HCT116 (cell line): ENCODE measurements around the gene RPL3. TPM values are rescaled to one million over a fixed set of nuclear protein-coding genes. Genes with fewer than 3 reads are reported as not detected.

Experiments
- ATAC-seq: fragments of 200-7000 bp; cut with Tn5 transposase; 2 replicates; pipeline ENCODE4 v1.9.1; 2020; ENCODE audit warnings: mild to moderate bottlenecking, moderate library complexity
- BruUV-seq: library from RNA; stranded (reverse); fragments of 400-500 nt; replicated peaks from 2 replicates; lab custom pipeline; 2021; lab: Mats Ljungman, UMichigan
- CTCF ChIA-PET: fragments of 300-600 bp; sonication (Branson Sonifier 250); formaldehyde crosslinking; loops from one replicate; lab custom pipeline; 2021; ENCODE audit warnings: antibody characterized with exemption; lab: Charles Lee
- POLR2A ChIA-PET: fragments of 300-600, 350-600 bp; sonication (Branson Sonifier 250); formaldehyde crosslinking; loops from one replicate; lab custom pipeline; 2021; ENCODE audit warnings: antibody characterized with exemption; lab: Charles Lee
- RAD21 ChIA-PET, 2 experiments: fragments of 300-600 bp; sonication (Branson Sonifier 250); formaldehyde crosslinking; loops; one replicate each; lab custom pipeline; 2023; ENCODE audit warnings: low total read pairs in 2 of 2; ENCODE audit not compliant: uncharacterized antibody in 2 of 2, unreplicated experiment in 2 of 2, low non-redundant PET in 1 of 2; lab: Charles Lee
- DNase-seq: peaks from one replicate; pipeline ENCODE4 v3.0.0-alpha.2; 2010; ENCODE audit warnings: low read depth, low spot score
- H2AFZ ChIP-seq: fragments of 200-600 bp; shearing (Covaris generic), sonication (generic); 2 replicates; pipeline ENCODE4 v1.6.1; 2017; ENCODE audit warnings: low read depth, mixed run types, mixed read lengths, antibody characterized with exemption, low read length; ENCODE audit not compliant: poor library complexity, severe bottlenecking
- H3K27ac ChIP-seq: 2 replicates; pipeline ENCODE4 v1.5.1; 2012; ENCODE audit warnings: low read depth, low read length
- H3K27me3 ChIP-seq: fragments of 200-600 bp; sonication (generic); 2 replicates; pipeline ENCODE4 v1.6.1; 2016; ENCODE audit warnings: mixed run types, low read length, mixed read lengths; ENCODE audit not compliant: insufficient read depth
- H3K36me3 ChIP-seq, 2 experiments: fragments of 200-500 bp in 1 of 2; fragments of 200-600 bp in 1 of 2; sonication (Bioruptor generic) in 1 of 2; sonication (generic) in 1 of 2; 2 replicates each; pipeline versions ENCODE4 v1.5.1 to v1.6.1; 2014 to 2016; ENCODE audit warnings: low read length in 2 of 2, inconsistent platforms in 1 of 2, mixed read lengths in 1 of 2, mixed run types in 1 of 2; ENCODE audit not compliant: insufficient read depth in 2 of 2, control insufficient read depth in 1 of 2
- H3K4me1 ChIP-seq, 2 experiments: fragments of 200-600 bp in 1 of 2; sonication (generic) in 1 of 2; 2 replicates each; pipeline versions ENCODE4 v1.5.1 to v1.6.1; 2012 to 2017; ENCODE audit warnings: low read length in 2 of 2, inconsistent platforms in 1 of 2, mild to moderate bottlenecking in 1 of 2, mixed read lengths in 1 of 2, mixed run types in 1 of 2, moderate library complexity in 1 of 2; ENCODE audit not compliant: insufficient read depth in 2 of 2, control insufficient read depth in 1 of 2
- H3K4me2 ChIP-seq: fragments of 200-600 bp; sonication (generic); 2 replicates; pipeline ENCODE4 v1.6.1; 2017; ENCODE audit warnings: mixed run types, low read length, mixed read lengths
- H3K4me3 ChIP-seq, 2 experiments: fragments of 200-600 bp in 1 of 2; sonication (generic) in 1 of 2; replicated peaks in 1 of 2; 2 replicates each; pipeline ENCODE4 v1.5.1; 2011 to 2016; ENCODE audit warnings: low read length in 2 of 2, control low read depth in 1 of 2, low read depth in 1 of 2, mild to moderate bottlenecking in 1 of 2, mixed read lengths in 1 of 2, mixed run types in 1 of 2
- H3K79me2 ChIP-seq: fragments of 200-600 bp; sonication (generic); 2 replicates; pipeline ENCODE4 v1.6.1; 2017; ENCODE audit warnings: mild to moderate bottlenecking, mixed run types, low read length, moderate library complexity, mixed read lengths; ENCODE audit not compliant: insufficient read depth
- H3K9ac ChIP-seq: fragments of 200-600 bp; sonication (generic); 2 replicates; pipeline ENCODE4 v1.6.1; 2016; ENCODE audit warnings: low read length, mixed read lengths
- H3K9me2 ChIP-seq: fragments of 200-600 bp; sonication (generic), shearing (Covaris generic); 2 replicates; pipeline ENCODE4 v1.6.1; 2017; ENCODE audit warnings: mixed run types, mild to moderate bottlenecking, moderate library complexity; ENCODE audit not compliant: insufficient read depth
- H3K9me3 ChIP-seq, 2 experiments: fragments of 200-500 bp in 1 of 2; fragments of 200-600 bp in 1 of 2; sonication (Bioruptor generic) in 1 of 2; sonication (generic) in 1 of 2; 2 replicates each; pipeline ENCODE4 v1.6.1; 2014 to 2017; ENCODE audit warnings: low read length in 2 of 2, mixed read lengths in 2 of 2, inconsistent platforms in 1 of 2, low read depth in 1 of 2, mild to moderate bottlenecking in 1 of 2, mixed run types in 1 of 2, moderate library complexity in 1 of 2; ENCODE audit not compliant: control insufficient read depth in 1 of 2, insufficient read depth in 1 of 2
- H4K20me1 ChIP-seq: fragments of 200-600 bp; sonication (generic), shearing (Covaris generic); 2 replicates; pipeline ENCODE4 v1.6.1; 2017; ENCODE audit warnings: mixed run types, mild to moderate bottlenecking, moderate library complexity; ENCODE audit not compliant: insufficient read depth
- CBX3 ChIP-seq: IDR thresholded peaks from 2 replicates; pipeline ENCODE4 v1.6.1; 2012; ENCODE audit warnings: low read depth
- CEBPB ChIP-seq: IDR thresholded peaks from 2 replicates; pipeline ENCODE4 v1.6.1; 2012; ENCODE audit warnings: low read depth
- EGR1 ChIP-seq: IDR thresholded peaks from 2 replicates; pipeline ENCODE4 v1.6.1; 2012; ENCODE audit warnings: low read depth
- ELF1 ChIP-seq: IDR thresholded peaks from 2 replicates; pipeline ENCODE4 v1.6.1; 2012; ENCODE audit warnings: low read depth, borderline replicate concordance
- EZH2 ChIP-seq: fragments of 200-600 bp; sonication (generic); IDR thresholded peaks from 2 replicates; pipeline ENCODE4 v1.6.1; 2017; ENCODE audit warnings: antibody characterized with exemption, mixed run types
- FOSL1 ChIP-seq: IDR thresholded peaks from 2 replicates; pipeline ENCODE4 v1.6.1; 2012; ENCODE audit warnings: low read depth
- JUND ChIP-seq: IDR thresholded peaks from 2 replicates; pipeline ENCODE4 v1.6.1; 2012
- POLR2A ChIP-seq: IDR thresholded peaks from 2 replicates; pipeline ENCODE4 v1.7.0; 2011; ENCODE audit warnings: borderline replicate concordance; ENCODE audit not compliant: insufficient read depth, insufficient read length; ENCODE audit errors: extremely low read depth
- RAD21 ChIP-seq: IDR thresholded peaks from 2 replicates; pipeline ENCODE4 v1.6.1; 2012; ENCODE audit warnings: low read depth, mild to moderate bottlenecking
- SIN3A ChIP-seq: IDR thresholded peaks from 2 replicates; pipeline ENCODE4 v1.6.1; 2012; ENCODE audit warnings: low read depth
- SP1 ChIP-seq: IDR thresholded peaks from 2 replicates; pipeline ENCODE4 v1.6.1; 2012; ENCODE audit warnings: low read depth
- SRF ChIP-seq: IDR thresholded peaks from 2 replicates; pipeline ENCODE4 v1.6.1; 2012; ENCODE audit warnings: low read depth
- TCF7L2 ChIP-seq: IDR thresholded peaks from 2 replicates; pipeline ENCODE4 v1.7.0; 2011; ENCODE audit warnings: borderline replicate concordance, inconsistent platforms; ENCODE audit not compliant: insufficient read depth, insufficient read length; ENCODE audit errors: extremely low read depth
- YY1 ChIP-seq: IDR thresholded peaks from 2 replicates; pipeline ENCODE4 v1.6.1; 2011; ENCODE audit warnings: low read length, low read depth, moderate library complexity, mild to moderate bottlenecking; ENCODE audit not compliant: insufficient replicate concordance; ENCODE audit errors: extremely low read depth
- ZFX ChIP-seq: fragments of 450-650 bp; IDR thresholded peaks from 2 replicates; pipeline ENCODE4 v1.6.1; 2017
- ZNF274 ChIP-seq: fragments of 200-500 bp; sonication (Bioruptor generic); IDR thresholded peaks from 2 replicates; pipeline ENCODE4 v1.6.1; 2014; ENCODE audit warnings: mild to moderate bottlenecking, low read depth, low read length, inconsistent platforms
- intact Hi-C: fragments of 100-400 bp; cut with micrococcal nuclease; formaldehyde crosslinking; loops from 2 replicates; pipeline ENCODE4 v1.10.0; 2022
- total RNA-seq: library from RNA; stranded (reverse); gene quantifications from one replicate; pipeline ENCODE4 v1.2.1, GENCODE V29; 2021; ENCODE audit not compliant: unreplicated experiment
- TF ChIP-seq, protein P1 (sequence below), 3 experiments: fragments of 200-600 bp in 1 of 3; sonication (generic) in 1 of 3; IDR thresholded peaks in 2 of 3; conservative IDR thresholded peaks in 1 of 3; 2 replicates each; pipeline ENCODE4 v1.5.1; 2012 to 2017; ENCODE audit warnings: low read depth in 2 of 3, low read length in 2 of 3, antibody characterized with exemption in 1 of 3, borderline replicate concordance in 1 of 3, control low read depth in 1 of 3, mild to moderate bottlenecking in 1 of 3, mixed read lengths in 1 of 3, mixed run types in 1 of 3, moderate library complexity in 1 of 3; ENCODE audit not compliant: insufficient read depth in 1 of 3
- TF ChIP-seq, protein P2 (sequence below): IDR thresholded peaks from 2 replicates; pipeline ENCODE4 v1.6.1; 2012; ENCODE audit warnings: low read depth

Gene RPL3
- total RNA-seq, 1 experiment from 2014 or later: 2,966 TPM

DNA sequence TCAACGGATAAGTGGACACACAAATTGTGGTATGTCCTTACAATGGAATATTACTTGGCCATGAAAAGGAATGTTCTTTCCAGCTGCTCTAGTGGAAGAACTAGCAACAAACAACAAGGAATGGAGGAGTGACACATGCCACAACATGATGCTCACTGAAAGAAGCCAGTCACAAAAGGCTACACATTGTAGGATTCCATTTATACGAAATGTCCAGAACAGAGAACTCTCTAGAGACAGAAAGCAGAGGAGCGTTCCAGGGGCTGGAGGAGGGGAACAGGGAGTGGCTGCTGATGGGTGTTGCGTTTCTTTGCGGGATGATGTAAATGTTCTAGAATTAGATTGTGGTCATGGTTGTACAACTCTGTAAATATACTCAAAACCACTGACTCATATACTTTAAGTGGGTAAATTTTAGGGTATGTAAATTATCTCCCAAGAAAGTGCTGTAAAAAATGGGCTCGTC, 42.2 kb downstream of the RPL3 start:
- ChIA-PET RAD21 (no interaction called here), CTCF (no interaction called here), POLR2A (no interaction called here)
- Histone ChIP-seq H3K4me2 (no peak overlapping the region), H3K4me3 (no peak overlapping the region), H3K36me3 (no peaks in the 10 kb centered on the region), H3K4me1 (no peaks in the 10 kb centered on the region), H3K27ac (no peak overlapping the region), H2AFZ (no peak overlapping the region), H4K20me1 (no peaks in the 10 kb centered on the region), H3K9ac (no peak overlapping the region), H3K9me2 (no peaks in the 10 kb centered on the region), H3K9me3 (0 out of 4 replicates have a peak, but pooled peaks cover 0 to 5% of the 10 kb centered on the region in 2 experiments), H3K79me2 (no peaks in the 10 kb centered on the region), H3K27me3 (no peaks in the 10 kb centered on the region)
- DNase-seq (no peak), ATAC-seq (no peak)
- TF ChIP-seq, protein P1, sequence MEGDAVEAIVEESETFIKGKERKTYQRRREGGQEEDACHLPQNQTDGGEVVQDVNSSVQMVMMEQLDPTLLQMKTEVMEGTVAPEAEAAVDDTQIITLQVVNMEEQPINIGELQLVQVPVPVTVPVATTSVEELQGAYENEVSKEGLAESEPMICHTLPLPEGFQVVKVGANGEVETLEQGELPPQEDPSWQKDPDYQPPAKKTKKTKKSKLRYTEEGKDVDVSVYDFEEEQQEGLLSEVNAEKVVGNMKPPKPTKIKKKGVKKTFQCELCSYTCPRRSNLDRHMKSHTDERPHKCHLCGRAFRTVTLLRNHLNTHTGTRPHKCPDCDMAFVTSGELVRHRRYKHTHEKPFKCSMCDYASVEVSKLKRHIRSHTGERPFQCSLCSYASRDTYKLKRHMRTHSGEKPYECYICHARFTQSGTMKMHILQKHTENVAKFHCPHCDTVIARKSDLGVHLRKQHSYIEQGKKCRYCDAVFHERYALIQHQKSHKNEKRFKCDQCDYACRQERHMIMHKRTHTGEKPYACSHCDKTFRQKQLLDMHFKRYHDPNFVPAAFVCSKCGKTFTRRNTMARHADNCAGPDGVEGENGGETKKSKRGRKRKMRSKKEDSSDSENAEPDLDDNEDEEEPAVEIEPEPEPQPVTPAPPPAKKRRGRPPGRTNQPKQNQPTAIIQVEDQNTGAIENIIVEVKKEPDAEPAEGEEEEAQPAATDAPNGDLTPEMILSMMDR (IDR thresholded peaks at IDR 0.05 in 2 of 3, conservative IDR thresholded peaks at IDR 0.05 in 1 of 3; ENCODE audit: borderline replicate concordance in 1 of 3, insufficient read depth in 1 of 3, low read depth in 2 of 3, low read length in 2 of 3): no peak
- TF ChIP-seq EGR1: no peak
- no peak for TF ChIP-seq SRF
- TF ChIP-seq SIN3A: no peak
- no peak for TF ChIP-seq ZNF274
- TF ChIP-seq SP1: no peak
- TF ChIP-seq FOSL1: no peak
- no peak for TF ChIP-seq POLR2A
- no peak for TF ChIP-seq CEBPB
- no peak for TF ChIP-seq ZFX
- TF ChIP-seq, protein P2, sequence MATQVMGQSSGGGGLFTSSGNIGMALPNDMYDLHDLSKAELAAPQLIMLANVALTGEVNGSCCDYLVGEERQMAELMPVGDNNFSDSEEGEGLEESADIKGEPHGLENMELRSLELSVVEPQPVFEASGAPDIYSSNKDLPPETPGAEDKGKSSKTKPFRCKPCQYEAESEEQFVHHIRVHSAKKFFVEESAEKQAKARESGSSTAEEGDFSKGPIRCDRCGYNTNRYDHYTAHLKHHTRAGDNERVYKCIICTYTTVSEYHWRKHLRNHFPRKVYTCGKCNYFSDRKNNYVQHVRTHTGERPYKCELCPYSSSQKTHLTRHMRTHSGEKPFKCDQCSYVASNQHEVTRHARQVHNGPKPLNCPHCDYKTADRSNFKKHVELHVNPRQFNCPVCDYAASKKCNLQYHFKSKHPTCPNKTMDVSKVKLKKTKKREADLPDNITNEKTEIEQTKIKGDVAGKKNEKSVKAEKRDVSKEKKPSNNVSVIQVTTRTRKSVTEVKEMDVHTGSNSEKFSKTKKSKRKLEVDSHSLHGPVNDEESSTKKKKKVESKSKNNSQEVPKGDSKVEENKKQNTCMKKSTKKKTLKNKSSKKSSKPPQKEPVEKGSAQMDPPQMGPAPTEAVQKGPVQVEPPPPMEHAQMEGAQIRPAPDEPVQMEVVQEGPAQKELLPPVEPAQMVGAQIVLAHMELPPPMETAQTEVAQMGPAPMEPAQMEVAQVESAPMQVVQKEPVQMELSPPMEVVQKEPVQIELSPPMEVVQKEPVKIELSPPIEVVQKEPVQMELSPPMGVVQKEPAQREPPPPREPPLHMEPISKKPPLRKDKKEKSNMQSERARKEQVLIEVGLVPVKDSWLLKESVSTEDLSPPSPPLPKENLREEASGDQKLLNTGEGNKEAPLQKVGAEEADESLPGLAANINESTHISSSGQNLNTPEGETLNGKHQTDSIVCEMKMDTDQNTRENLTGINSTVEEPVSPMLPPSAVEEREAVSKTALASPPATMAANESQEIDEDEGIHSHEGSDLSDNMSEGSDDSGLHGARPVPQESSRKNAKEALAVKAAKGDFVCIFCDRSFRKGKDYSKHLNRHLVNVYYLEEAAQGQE: no peak
- TF ChIP-seq RAD21: no peak
- TF ChIP-seq JUND: no peak
- no peak for TF ChIP-seq YY1
- TF ChIP-seq EZH2: no peak
- TF ChIP-seq CBX3: no peak
- no peak for TF ChIP-seq TCF7L2
- TF ChIP-seq ELF1: no peak
- intact Hi-C loops: no loop called here
- BruUV-seq: no TSS peak
